CD8-positive, alpha-beta memory T cell (primary cell): ENCODE data around the gene BICC1. TPM values are rescaled to one million over a fixed set of nuclear protein-coding genes. Genes with fewer than 3 reads are reported as not detected.

ENCODE experiments used
- CTCF ChIA-PET: fragments of 350-600 bp; sonication (Branson Sonifier 250); formaldehyde crosslinking; loops from one replicate; lab custom pipeline; 2021; ENCODE audit warnings: antibody characterized with exemption; lab: Charles Lee
- POLR2A ChIA-PET: fragments of 350-600 bp; sonication (Branson Sonifier 250); formaldehyde crosslinking; loops from one replicate; lab custom pipeline; 2021; ENCODE audit warnings: antibody characterized with exemption; lab: Charles Lee
- DNase-seq, 5 donors: peaks; one replicate each; pipeline versions ENCODE4 v3.0.0 to v3.0.0-alpha.2; 2020 to 2022; ENCODE audit warnings: mixed read lengths in 1 of 5
- H3K27ac ChIP-seq: one replicate; pipeline ENCODE4 v1.7.0; 2013; ENCODE audit warnings: low read depth, mild to moderate bottlenecking, low read length, moderate library complexity
- H3K27me3 ChIP-seq: 2 replicates; pipeline ENCODE4 v1.7.0; 2013; ENCODE audit warnings: low read length, mild to moderate bottlenecking; ENCODE audit not compliant: insufficient read depth, poor library complexity, severe bottlenecking
- H3K36me3 ChIP-seq: 2 replicates; pipeline ENCODE4 v1.7.0; 2013; ENCODE audit warnings: mild to moderate bottlenecking, low read length, moderate library complexity; ENCODE audit not compliant: insufficient read depth
- H3K4me1 ChIP-seq: 2 replicates; pipeline ENCODE4 v1.7.0; 2013; ENCODE audit warnings: mild to moderate bottlenecking, low read length, moderate library complexity; ENCODE audit not compliant: insufficient read depth
- H3K4me3 ChIP-seq: 2 replicates; pipeline ENCODE4 v1.7.0; 2013; ENCODE audit warnings: mild to moderate bottlenecking, low read length
- H3K9me3 ChIP-seq: 2 replicates; pipeline ENCODE4 v1.7.0; 2013; ENCODE audit warnings: mild to moderate bottlenecking, low read length
- H3K27ac Mint-ChIP-seq, 8 donors: one replicate each; pipeline ENCODE4 v1.8.0; 2020 to 2021; ENCODE audit warnings: mixed read lengths in 8 of 8, mild to moderate bottlenecking in 6 of 8, inconsistent platforms in 3 of 8, moderate library complexity in 3 of 8
- H3K27me3 Mint-ChIP-seq, 2 donors: one replicate each; pipeline ENCODE4 v1.8.0; 2020 to 2021; ENCODE audit warnings: mixed read lengths in 2 of 2, mild to moderate bottlenecking in 1 of 2, moderate library complexity in 1 of 2
- H3K36me3 Mint-ChIP-seq, 3 donors: one replicate each; pipeline ENCODE4 v1.8.0; 2020 to 2021; ENCODE audit warnings: mixed read lengths in 3 of 3, inconsistent platforms in 1 of 3, mild to moderate bottlenecking in 1 of 3
- H3K4me1 Mint-ChIP-seq, 3 donors: one replicate each; pipeline ENCODE4 v1.8.0; 2020 to 2021; ENCODE audit warnings: mixed read lengths in 3 of 3, inconsistent platforms in 1 of 3, mild to moderate bottlenecking in 1 of 3
- H3K4me3 Mint-ChIP-seq, 7 donors: one replicate each; pipeline ENCODE4 v1.8.0; 2020 to 2021; ENCODE audit warnings: mixed read lengths in 7 of 7, mild to moderate bottlenecking in 6 of 7, moderate library complexity in 4 of 7, inconsistent platforms in 2 of 7
- H3K9me3 Mint-ChIP-seq, 5 donors: one replicate each; pipeline ENCODE4 v1.8.0; 2020 to 2022; ENCODE audit warnings: mixed read lengths in 5 of 5, mild to moderate bottlenecking in 3 of 5, moderate library complexity in 2 of 5, inconsistent platforms in 1 of 5
- polyA plus RNA-seq: library from polyadenylated mRNA; unstranded; fragments of 300-500 nt; fragmentation: Illumina TruSeq; gene quantifications from one replicate; pipeline ENCODE4 v1.2.3, GENCODE V29; 2021
- total RNA-seq, 2 experiments: library from RNA; stranded (reverse); gene quantifications; one replicate each; pipeline ENCODE4 v1.2.3, GENCODE V29; 2021

Gene BICC1
- total and polyA plus RNA-seq, 3 experiments from 2014 or later, result not detected

GRCh38 chr10:58477122-58477521, 35.5 kb upstream of the BICC1 start:
- Mint-ChIP-seq H3K36me3 (no peaks in the 10 kb centered on the region), H3K4me3 (no peak overlapping the region), H3K9me3 (peaks cover 0 to 2% (median 0%) of the 10 kb centered on the region in 5 donors), H3K27ac (no peak overlapping the region), H3K4me1 (no peaks in the 10 kb centered on the region), H3K27me3 (peaks cover 9 to 27% of the 10 kb centered on the region in 2 donors)
- H3K36me3 ChIP-seq, result no peaks in the 10 kb centered on the region
- H3K4me3 ChIP-seq, result no peak overlapping the region
- POLR2A ChIA-PET, result no interaction called here
- H3K27me3 ChIP-seq, result no peaks in the 10 kb centered on the region
- no peak for DNase-seq
- CTCF ChIA-PET, result no interaction called here
- no peak overlapping the region for H3K27ac ChIP-seq
- no peaks in the 10 kb centered on the region for H3K4me1 ChIP-seq
- no peaks in the 10 kb centered on the region for H3K9me3 ChIP-seq

DNA sequence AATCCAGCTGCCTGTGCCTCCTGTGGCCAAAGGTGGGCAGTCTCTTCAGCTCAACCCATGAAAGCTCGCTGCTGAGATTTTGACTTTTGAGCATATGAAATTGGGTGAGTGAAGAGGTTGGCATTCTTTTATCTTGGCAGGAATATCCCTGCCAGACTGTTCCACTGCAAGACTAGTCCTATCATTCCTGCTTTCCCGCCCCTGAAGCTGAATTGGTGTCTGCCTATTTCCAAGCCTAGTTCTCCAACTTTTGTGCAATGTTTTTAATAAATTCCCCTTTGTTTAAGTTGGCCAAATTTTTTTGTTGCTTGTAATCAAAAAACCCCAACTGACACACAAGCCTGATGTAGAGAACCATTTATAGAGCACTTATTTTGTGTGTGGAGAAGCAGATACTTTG, 34.8 kb upstream of the BICC1 start:
- Histone ChIP-seq H3K4me3 (no peak overlapping the region), H3K4me1 (no peaks in the 10 kb centered on the region), H3K27ac (no peak overlapping the region), H3K27me3 (no peaks in the 10 kb centered on the region), H3K9me3 (no peaks in the 10 kb centered on the region), H3K36me3 (no peaks in the 10 kb centered on the region)
- DNase-seq, result no peak
- H3K4me1 Mint-ChIP-seq, result no peaks in the 10 kb centered on the region
- no peaks in the 10 kb centered on the region for H3K36me3 Mint-ChIP-seq
- no peak overlapping the region for H3K4me3 Mint-ChIP-seq
- peaks cover 0 to 2% (median 0%) of the 10 kb centered on the region in 5 donors for H3K9me3 Mint-ChIP-seq
- POLR2A ChIA-PET, result no interaction called here
- peaks cover 5 to 34% of the 10 kb centered on the region in 2 donors for H3K27me3 Mint-ChIP-seq
- H3K27ac Mint-ChIP-seq, result no peak overlapping the region
- CTCF ChIA-PET, result no interaction called here

DNA sequence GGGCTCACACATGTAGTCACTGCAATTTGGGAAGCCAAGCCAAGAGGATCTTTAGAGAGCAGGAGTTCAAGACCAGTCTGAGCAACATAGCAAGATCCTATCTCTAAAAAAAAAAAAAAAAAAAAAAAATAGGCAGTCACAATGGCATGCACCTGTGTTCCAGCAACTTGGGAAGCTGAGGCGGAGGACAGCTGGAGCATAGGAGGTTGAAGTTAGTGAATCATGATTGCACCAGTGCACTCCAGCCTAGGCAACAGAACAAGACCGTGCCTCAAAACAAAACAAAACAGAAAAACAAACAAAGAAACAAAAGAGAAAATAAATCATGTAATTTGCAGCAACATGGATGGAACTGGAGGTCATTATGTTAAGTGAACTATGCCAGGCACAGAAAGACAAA, 33.6 kb upstream of the BICC1 start:
- Histone ChIP-seq H3K36me3 (no peaks in the 10 kb centered on the region), H3K9me3 (no peaks in the 10 kb centered on the region), H3K27me3 (no peaks in the 10 kb centered on the region), H3K4me3 (no peak overlapping the region), H3K27ac (no peak overlapping the region), H3K4me1 (no peaks in the 10 kb centered on the region)
- peaks cover 5 to 37% of the 10 kb centered on the region in 2 donors for H3K27me3 Mint-ChIP-seq
- no peak overlapping the region for H3K4me3 Mint-ChIP-seq
- no peak for DNase-seq
- peaks cover 0 to 2% (median 0%) of the 10 kb centered on the region in 5 donors for H3K9me3 Mint-ChIP-seq
- H3K36me3 Mint-ChIP-seq, result no peaks in the 10 kb centered on the region
- no peak overlapping the region for H3K27ac Mint-ChIP-seq
- ChIA-PET CTCF (no interaction called here), POLR2A (no interaction called here)
- no peaks in the 10 kb centered on the region for H3K4me1 Mint-ChIP-seq

DNA sequence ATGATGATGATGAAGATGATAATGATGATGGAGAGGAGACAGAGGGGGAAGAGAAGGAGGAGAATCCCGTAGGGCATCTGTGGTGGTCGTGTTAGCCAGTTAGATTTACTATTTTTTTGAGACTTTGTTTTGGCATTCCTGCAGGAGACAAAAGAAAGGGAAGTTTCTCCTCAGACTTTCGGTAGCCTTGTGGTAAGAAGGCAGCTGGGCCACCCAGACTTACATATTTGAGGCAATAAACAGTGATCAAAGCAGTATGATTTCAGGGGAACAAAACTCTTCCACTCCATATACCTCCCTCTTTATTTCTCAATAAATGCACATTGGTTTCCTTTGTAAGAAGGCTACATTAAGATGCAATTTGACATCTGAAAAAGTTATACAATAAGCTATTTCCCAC, 32.4 kb upstream of the BICC1 start:
- H3K36me3 Mint-ChIP-seq, result no peaks in the 10 kb centered on the region
- no peak for DNase-seq
- no peaks in the 10 kb centered on the region for H3K36me3 ChIP-seq
- H3K4me3 ChIP-seq, result no peak overlapping the region
- H3K9me3 ChIP-seq, result no peaks in the 10 kb centered on the region
- H3K27me3 ChIP-seq, result no peaks in the 10 kb centered on the region
- ChIA-PET CTCF (no interaction called here), POLR2A (no interaction called here)
- H3K9me3 Mint-ChIP-seq, result peaks cover 0 to 2% (median 0%) of the 10 kb centered on the region in 5 donors
- H3K27ac ChIP-seq, result no peak overlapping the region
- no peak overlapping the region for H3K4me3 Mint-ChIP-seq
- no peaks in the 10 kb centered on the region for H3K4me1 Mint-ChIP-seq
- H3K27me3 Mint-ChIP-seq, result peaks cover 5 to 34% of the 10 kb centered on the region in 2 donors
- H3K4me1 ChIP-seq, result no peaks in the 10 kb centered on the region
- H3K27ac Mint-ChIP-seq, result no peak overlapping the region

- no peak overlapping the region for H3K4me3 ChIP-seq
- ChIA-PET POLR2A (no interaction called here), CTCF (no interaction called here)
- H3K9me3 ChIP-seq, result no peaks in the 10 kb centered on the region
- H3K36me3 ChIP-seq, result no peaks in the 10 kb centered on the region
- no peaks in the 10 kb centered on the region for H3K4me1 ChIP-seq
- no peak overlapping the region for H3K27ac Mint-ChIP-seq
- H3K4me1 Mint-ChIP-seq, result no peaks in the 10 kb centered on the region
- no peak for DNase-seq
- no peak overlapping the region for H3K27ac ChIP-seq
- H3K27me3 ChIP-seq, result no peaks in the 10 kb centered on the region
- peaks cover 5 to 25% of the 10 kb centered on the region in 2 donors for H3K27me3 Mint-ChIP-seq
- H3K4me3 Mint-ChIP-seq, result no peak overlapping the region
- no peaks in the 10 kb centered on the region for H3K36me3 Mint-ChIP-seq
- peaks cover 0 to 2% (median 0%) of the 10 kb centered on the region in 5 donors for H3K9me3 Mint-ChIP-seq
Observed at GRCh38 chr10:58481569-58482109, 31.0 kb upstream of the BICC1 start.

- no peaks in the 10 kb centered on the region for H3K36me3 ChIP-seq
- Mint-ChIP-seq H3K27ac (no peak overlapping the region), H3K27me3 (peaks cover 2 to 18% of the 10 kb centered on the region in 2 donors), H3K4me3 (no peak overlapping the region), H3K4me1 (no peaks in the 10 kb centered on the region), H3K9me3 (peaks cover 0 to 2% (median 0%) of the 10 kb centered on the region in 5 donors), H3K36me3 (no peaks in the 10 kb centered on the region)
- no peak overlapping the region for H3K27ac ChIP-seq
- no peaks in the 10 kb centered on the region for H3K4me1 ChIP-seq
- no peaks in the 10 kb centered on the region for H3K9me3 ChIP-seq
- ChIA-PET CTCF (no interaction called here), POLR2A (no interaction called here)
- H3K27me3 ChIP-seq, result no peaks in the 10 kb centered on the region
- no peak overlapping the region for H3K4me3 ChIP-seq
- DNase-seq, result no peak
Observed at GRCh38 chr10:58486821-58487220, 25.9 kb upstream of the BICC1 start.

DNA sequence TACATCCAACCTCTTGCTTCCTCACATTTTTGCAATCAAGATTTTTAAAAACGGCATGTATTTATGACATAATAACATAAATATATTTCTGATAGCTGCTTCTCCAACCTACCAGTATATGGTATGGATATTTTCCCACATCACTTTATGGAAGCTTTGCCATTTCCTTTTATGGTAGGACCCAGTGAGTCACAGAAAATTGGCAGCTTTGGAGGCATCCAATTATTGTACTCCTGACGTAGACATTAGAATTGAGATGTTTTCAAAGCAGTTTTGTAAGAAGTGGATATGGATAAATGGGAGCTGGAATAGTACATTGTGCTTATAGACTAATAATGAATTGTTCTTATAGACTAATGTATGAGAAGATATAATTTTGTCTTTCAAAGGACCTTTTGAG, 23.8 kb upstream of the BICC1 start:
- H3K27ac Mint-ChIP-seq, result no peak overlapping the region
- ChIA-PET POLR2A (no interaction called here), CTCF (no interaction called here)
- H3K27me3 ChIP-seq, result no peaks in the 10 kb centered on the region
- H3K36me3 Mint-ChIP-seq, result no peaks in the 10 kb centered on the region
- H3K27ac ChIP-seq, result no peak overlapping the region
- no peaks in the 10 kb centered on the region for H3K4me1 Mint-ChIP-seq
- H3K4me3 ChIP-seq, result no peak overlapping the region
- H3K36me3 ChIP-seq, result no peaks in the 10 kb centered on the region
- peaks cover 0 to 5% of the 10 kb centered on the region in 2 donors for H3K27me3 Mint-ChIP-seq
- no peaks in the 10 kb centered on the region for H3K9me3 ChIP-seq
- DNase-seq, result no peak
- H3K4me1 ChIP-seq, result no peaks in the 10 kb centered on the region
- no peak overlapping the region for H3K4me3 Mint-ChIP-seq
- H3K9me3 Mint-ChIP-seq, result no peaks in the 10 kb centered on the region

DNA sequence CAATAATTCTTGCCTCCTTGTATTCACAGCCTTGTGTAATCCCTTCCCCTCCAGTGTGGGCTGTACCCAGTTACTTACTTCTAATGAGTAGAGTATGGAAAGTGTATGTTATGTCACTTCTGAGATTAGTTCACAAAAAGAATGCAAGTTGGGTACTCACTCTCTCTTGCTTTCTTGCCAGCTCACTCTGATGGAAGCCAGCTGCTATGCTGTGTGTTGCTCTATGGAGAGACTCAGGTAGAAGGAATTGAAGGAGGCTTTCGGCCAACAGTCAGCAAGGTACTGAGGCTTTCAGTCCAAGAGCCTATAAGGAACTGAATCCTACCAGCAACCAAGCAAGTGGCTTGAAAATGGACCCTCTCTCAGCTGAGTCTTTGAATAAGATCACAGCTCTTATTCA, 9.7 kb upstream of the BICC1 start:
- no peak for DNase-seq

More for the DNA sequence above, 9.7 kb upstream of the BICC1 start:
- H3K9me3 ChIP-seq, result no peaks in the 10 kb centered on the region
- no peaks in the 10 kb centered on the region for H3K36me3 ChIP-seq
- no peak overlapping the region for H3K27ac ChIP-seq
- H3K27me3 ChIP-seq, result no peaks in the 10 kb centered on the region
- H3K4me1 ChIP-seq, result no peaks in the 10 kb centered on the region
- peaks cover 6 to 31% of the 10 kb centered on the region in 2 donors for H3K27me3 Mint-ChIP-seq
- CTCF ChIA-PET, result no interaction called here
- H3K36me3 Mint-ChIP-seq, result no peaks in the 10 kb centered on the region
- no peak overlapping the region for H3K27ac Mint-ChIP-seq
- POLR2A ChIA-PET, result no interaction called here
- H3K4me1 Mint-ChIP-seq, result no peaks in the 10 kb centered on the region
- H3K4me3 Mint-ChIP-seq, result no peak overlapping the region
- H3K9me3 Mint-ChIP-seq, result no peaks in the 10 kb centered on the region
- H3K4me3 ChIP-seq, result no peak overlapping the region
